ENCODE measurements around the gene TPSAB1.
A peak's percentile ranks its signal among the peaks of the same experiment; 100 is the strongest.
"Not testable (repeated sequence)": the region's sequence is repeated elsewhere in the genome, so short reads cannot be mapped to it uniquely, and the experiment has no call there.

The TPSAB1 gene

DNA sequence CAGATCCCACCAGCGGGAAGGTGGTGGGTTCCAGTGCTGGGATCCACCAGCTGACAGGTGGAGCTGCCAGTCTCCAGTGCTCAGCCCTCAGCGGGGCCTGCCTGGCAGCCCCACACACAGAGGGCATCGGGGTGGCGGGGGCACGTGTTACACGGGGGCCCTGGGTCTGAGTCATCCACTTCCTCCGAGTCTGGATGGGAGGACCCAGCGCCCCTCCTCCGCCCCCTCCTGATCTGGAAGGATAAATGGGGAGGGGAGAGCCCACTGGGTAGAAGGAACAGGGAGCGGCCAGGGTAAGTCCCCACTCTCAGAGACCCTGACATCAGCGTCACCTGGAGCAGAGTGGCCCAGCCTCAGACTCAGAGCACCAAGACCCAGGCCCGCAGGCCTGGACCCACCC, at the start of gene TPSAB1:
TSS of gene TPSAB1 (plus strand) at position 270 of the 400 bp plus-strand sequence. CDS start 234 bp downstream, outside the sequence.
- not testable (repeated sequence) for DNase-seq

DNA sequence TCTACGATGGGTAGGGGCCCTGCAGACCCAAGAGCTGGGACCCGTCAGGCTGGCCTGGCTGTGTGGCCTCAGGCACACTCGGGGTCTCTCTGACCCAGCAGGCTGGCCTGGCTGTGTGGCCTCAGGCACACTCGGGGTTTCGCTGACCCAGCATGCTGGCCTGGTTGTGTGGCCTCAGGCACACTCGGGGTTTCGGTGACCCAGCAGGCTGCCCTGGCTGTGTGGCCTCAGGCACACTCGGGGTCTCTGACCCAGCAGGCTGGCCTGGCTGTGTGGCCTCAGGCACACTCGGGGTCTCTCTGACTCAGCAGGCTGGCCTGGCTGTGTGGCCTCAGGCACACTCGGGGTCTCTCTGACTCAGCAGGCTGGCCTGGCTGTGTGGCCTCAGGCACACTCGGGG, 49.7 kb upstream of the TPSAB1 start:
- not testable (repeated sequence) for DNase-seq

DNA sequence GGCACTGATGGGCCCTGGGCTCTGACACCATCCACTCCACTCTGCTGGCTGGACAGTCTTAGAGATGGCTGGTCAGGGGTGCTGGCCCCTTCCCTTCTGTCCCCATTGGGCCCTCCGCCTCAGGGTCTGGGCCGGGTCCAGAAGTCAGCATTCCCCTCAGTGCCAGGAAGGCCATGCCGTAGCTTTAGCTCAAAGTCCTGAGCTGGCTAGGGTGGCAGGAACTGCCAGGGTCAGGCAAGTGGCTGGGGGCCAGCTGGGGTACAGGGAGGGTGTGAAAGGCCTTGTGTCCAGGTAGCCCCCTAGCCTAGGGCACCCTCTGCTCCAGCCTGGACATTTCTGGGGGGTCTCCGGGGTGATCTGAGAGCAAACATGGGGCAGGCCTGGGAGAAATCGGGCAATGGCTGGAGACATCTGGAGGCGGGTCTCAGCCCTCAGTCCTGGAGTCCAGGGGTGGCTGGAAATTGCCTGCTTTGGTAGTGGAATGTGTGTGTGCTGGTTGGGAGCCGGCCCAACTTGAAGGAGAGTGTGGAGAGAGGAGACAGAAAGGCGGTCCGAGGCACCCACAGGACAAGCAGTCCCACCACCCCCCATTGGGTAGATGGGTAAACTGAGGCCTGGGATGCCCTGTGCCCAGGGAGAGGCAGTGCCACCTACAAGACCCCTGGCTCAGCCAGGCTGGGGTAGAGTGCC, 48.0 kb upstream of the TPSAB1 start:
- DNase-seq, result no peak

DNA sequence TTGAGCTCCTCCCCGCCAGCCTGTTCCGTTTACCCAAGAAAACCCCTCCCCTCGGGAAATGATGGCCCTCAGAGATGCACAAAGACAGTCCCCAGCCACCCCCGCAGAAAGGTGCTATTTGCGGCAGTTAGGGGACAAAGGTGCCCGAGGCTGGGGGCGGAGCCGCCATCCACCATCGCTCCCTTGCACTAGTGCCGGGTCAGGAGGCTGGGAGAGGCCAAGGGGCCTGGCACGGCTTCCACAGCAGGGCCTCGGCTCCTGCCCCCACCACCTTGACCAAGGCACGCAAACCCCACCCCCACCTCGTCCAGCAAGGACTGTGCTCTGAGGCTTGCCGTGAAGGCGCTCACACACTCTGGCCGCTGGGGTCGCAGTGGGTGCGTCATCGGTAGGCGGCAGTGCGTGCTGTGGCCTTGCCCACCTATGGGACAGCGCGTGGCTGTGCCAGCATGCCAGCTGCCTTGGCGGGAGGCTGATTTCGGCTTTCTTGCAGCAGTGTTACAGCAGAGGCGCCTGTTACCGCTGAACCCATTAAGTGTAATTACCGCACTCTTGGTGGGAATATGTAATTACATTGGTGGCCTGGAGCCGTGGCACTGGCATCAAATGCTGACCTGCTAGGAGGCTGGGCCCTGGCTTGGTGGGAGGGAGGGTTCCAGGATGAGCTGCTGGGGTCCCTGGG, 47.2 kb upstream of the TPSAB1 start:
- no peak for DNase-seq

DNA sequence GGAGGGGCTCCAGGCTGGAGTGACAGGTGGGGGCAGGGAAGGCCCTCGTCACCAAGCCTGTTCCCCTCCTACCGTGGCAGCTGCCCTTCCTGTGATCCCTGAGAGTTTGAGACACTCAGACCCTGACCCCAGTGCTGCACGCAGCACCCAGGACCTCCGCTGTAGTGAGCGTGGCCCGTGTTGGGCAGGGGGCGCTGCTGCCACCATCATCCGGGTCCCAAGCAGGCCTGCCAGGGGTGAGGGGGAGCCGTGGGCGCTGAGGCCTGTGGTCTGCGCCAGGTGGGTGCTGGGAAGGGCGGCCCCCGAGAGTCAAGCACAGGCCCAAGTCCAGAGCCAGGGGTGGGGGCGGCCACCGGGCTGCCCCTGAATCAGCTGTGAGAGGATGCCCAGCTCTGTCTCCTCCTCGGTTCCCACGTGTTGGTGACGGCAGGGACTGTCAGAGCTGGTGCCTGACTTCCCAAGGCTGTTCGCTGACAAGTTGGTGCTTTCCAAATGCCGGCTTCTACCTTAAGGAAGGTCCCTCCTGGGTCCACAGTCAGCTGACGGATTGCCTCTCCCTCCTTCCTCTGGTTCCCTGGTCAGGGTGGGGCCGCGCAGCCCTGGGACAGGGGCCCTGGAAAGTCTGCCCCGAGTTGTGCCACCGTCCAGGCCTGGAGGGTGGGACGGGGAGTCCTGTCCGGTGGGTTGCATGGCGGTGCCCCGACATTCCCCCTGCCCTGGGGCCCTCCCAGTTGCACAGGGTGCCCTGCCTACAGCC, 46.5 kb upstream of the TPSAB1 start:
- no peak for DNase-seq

DNA sequence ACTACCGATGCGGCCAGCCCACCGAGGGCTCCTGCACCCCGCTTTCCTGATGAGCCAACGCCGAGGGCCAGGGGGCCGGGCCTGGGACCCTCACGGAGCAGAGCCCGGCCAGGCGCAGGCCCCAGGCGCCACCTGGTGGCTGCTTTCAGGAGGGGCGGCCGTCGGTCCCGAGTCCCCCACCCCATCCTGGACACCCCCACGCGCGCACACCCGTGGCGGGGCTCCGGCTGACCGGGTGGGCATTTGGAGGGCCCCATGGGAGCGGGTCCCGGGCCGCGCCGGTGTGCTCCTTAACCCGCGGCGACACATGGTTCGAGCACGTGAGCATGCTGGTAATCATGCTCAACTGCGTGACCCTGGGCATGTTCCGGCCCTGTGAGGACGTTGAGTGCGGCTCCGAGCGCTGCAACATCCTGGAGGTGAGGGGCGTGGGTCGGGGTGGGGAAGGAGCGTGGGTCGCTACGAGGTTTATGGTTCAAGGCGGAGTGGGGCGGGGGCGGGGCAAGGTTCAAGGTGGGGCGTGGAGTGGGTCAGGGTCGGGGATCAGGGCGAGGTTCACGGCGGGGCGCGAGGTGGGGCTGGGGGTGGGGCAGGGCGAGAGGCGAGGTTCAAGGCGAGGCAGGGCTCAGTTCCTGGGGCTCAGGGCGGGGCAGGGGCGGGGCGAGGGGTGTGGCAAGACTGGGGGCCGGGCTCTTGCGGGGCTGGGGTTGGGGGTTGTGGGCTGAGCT, 45.7 kb upstream of the TPSAB1 start:
- DNase-seq, result peak; percentile 86

DNA sequence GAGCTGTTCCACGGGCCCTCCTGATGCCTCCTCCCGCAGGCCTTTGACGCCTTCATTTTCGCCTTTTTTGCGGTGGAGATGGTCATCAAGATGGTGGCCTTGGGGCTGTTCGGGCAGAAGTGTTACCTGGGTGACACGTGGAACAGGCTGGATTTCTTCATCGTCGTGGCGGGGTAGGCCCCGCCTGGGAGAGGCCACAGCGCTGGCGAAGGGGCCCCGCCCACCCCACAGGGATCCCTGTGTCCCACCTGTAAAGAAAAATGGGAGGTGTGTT, 45.2 kb upstream of the TPSAB1 start:
- DNase-seq, result no peak

DNA sequence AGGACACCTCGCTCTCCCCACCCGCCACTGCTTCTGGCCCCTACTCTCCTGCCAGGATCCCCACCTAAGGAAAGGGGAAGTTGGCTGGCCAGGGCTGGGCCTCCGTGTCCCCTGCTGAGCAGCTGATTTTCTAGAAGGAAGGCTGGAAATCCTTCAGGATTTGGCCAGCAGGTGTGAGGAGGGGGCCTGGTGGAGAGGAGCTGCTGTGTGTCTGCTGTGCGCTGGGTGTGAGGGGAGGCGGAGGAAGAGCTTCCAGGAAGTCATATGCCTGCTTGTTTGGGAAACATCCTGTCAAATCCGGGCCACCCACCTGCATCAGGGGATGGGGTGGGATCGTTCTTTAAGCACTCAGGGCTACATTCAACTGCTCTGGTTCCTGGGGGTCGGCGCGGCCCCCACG, 44.0 kb upstream of the TPSAB1 start:
- DNase-seq, result no peak

DNA sequence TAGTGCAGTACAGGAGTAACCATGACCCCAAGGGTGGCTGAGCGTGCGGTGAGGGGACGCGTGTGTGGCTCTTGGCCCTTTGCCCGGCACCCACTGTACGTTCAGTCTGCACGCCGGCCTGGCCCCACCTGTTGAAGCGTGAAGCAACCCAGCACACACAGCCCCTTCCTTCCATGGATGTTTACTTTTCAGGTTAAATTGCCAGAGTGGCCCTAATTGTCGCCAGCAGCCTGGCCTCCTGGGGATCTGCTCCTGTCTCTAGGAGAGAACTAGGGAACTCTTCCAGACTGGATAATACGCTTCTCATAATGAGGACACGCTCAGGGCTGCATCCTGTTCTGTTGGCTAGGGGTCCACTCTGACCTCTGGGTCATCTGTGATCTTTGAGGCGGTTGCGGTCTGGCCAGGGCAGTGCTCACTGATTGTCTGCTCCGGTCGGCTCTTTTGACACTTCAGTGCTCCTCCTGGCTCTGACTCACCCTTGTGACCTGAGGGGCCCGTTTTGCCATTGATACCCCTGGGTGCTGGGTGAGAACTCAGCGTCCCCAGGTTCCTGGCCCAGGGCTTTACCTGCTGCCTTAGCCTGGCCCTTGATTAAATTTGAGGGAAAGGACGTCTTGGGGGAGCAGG, 43.2 kb upstream of the TPSAB1 start:
- no peak for DNase-seq

DNA sequence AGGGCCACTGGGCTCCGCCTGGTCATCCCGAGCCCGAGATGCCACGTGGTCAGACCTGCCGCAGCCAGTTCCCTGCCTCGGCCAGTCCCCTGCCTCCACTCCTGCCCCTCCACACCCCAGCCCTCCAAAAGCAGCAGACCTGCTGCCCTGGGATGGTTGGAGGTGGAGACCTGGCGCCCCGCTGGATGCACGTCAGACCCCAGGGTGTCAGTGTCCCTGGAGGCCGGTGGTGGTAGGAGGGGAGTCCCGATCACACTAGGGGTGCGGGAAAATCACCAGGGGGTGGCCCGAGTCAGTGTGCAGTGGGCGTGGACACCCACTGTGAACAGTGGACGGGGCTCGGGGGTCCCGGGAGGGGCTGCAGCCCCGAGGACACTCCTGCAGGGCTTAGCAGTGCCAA, 42.3 kb upstream of the TPSAB1 start:
- no peak for DNase-seq

DNA sequence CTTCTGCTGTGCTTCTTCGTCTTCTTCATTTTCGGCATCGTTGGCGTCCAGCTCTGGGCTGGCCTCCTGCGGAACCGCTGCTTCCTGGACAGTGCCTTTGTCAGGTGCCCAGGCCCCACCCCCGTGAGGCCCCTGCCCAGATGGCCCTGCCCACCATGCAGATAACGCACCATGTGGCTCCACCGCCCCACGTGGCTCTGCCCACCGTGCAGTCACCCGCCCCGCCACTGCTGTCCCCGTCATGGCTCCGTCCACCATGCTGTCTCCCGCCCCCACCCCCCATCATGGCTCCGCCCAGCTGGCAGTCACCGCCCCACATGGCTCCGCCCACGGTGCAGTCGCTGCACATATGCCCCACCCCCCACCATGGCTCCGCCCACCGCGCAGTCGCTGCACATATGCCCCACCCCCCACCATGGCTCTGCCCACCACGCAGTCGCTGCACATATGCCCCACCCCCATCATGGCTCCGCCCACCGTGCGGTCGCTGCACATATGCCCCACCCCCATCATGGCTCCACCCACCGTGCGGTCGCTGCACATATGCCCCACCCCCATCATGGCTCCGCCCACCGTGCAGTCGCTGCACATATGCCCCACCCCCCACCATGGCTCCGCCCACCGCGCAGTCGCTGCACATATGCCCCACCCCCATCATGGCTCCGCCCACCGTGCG, 41.7 kb upstream of the TPSAB1 start:
- not testable (repeated sequence) for DNase-seq

DNA sequence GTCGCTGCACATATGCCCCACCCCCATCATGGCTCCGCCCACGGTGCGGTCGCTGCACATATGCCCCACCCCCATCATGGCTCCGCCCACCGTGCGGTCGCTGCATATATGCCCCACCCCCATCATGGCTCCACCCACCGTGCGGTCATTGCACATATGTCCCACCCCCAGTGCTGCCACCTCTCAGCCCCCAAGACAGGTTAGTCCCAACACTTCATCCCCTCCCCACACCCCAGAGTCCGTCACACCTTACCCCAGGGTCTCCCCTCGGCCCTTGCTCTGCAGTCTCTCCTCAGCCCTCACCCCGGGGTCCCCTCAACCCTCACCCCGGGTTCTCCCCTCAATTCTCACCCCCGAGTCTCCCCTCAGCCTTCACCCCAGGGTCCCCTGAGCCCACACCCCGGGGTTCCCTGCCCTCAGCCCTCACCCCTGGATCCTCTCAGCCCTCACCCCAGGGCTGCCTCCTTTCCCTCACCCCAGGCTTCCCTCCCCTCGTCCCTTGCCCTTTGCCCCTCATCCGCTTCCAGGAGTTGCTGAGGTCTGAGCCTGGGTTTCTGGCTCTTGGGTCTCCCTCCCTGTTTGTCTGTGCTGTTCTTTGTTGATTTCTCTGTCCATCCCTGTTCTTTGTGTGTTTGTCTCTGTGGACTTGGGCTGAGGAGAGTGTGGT, 41.0 kb upstream of the TPSAB1 start:
- no peak for DNase-seq

DNA sequence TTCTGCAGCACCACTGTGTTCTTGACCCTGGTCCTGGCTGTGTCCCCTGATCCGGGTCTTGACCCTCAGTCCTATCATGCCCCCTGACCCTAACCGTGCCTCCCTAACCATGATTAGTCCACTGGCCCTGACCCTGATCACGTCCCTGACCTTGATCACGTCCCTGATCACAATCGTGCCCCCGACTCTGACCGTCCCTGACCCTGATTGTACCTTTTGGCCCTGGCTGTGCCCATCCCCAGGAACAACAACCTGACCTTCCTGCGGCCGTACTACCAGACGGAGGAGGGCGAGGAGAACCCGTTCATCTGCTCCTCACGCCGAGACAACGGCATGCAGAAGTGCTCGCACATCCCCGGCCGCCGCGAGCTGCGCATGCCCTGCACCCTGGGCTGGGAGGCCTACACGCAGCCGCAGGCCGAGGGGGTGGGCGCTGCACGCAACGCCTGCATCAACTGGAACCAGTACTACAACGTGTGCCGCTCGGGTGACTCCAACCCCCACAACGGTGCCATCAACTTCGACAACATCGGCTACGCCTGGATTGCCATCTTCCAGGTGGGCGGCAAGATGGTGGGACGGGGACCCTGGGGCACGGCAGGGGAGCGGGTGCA, 40.4 kb upstream of the TPSAB1 start:
- no peak for DNase-seq

DNA sequence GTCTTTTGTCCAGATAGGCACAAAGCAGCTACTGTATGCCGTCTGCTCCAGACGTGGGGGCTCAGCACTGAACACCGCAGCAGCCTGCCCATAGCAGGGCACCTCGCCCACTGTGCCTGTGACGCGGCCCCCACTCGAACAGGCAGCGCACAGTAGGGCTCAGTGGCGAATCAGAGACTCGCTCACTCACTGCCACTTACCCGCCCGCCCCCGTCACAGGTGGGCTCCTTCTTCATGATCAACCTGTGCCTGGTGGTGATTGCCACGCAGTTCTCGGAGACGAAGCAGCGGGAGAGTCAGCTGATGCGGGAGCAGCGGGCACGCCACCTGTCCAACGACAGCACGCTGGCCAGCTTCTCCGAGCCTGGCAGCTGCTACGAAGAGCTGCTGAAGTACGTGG, 39.1 kb upstream of the TPSAB1 start:
- DNase-seq, result no peak

DNA sequence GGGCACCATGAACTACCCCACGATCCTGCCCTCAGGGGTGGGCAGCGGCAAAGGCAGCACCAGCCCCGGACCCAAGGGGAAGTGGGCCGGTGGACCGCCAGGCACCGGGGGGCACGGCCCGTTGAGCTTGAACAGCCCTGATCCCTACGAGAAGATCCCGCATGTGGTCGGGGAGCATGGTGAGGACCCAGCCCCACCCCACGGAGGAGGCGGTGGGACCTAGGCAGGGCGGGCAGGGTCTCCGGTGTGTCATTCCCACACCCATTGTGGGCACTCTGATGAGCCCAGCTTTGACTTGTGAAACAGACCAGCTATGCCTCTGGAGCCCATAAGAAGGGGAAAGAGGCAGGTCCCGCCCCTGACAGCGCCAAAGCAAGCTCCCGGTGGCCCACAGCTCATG, 38.2 kb upstream of the TPSAB1 start:
- DNase-seq, result no peak

DNA sequence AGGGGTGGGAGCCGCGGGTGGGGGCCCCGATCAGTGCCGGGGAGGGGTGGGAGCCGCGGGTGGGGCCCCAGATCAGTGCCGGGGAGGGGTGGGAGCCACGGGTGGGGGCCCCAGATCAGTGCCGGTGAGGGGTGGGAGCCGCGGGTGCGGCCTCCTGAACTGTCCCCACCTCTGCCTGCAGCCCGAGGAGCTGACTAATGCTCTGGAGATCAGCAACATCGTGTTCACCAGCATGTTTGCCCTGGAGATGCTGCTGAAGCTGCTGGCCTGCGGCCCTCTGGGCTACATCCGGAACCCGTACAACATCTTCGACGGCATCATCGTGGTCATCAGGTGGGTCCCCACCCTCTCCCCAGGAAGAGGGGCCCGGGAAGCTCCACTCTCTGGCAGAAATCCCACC, 35.6 kb upstream of the TPSAB1 start:
- DNase-seq, result no peak

DNA sequence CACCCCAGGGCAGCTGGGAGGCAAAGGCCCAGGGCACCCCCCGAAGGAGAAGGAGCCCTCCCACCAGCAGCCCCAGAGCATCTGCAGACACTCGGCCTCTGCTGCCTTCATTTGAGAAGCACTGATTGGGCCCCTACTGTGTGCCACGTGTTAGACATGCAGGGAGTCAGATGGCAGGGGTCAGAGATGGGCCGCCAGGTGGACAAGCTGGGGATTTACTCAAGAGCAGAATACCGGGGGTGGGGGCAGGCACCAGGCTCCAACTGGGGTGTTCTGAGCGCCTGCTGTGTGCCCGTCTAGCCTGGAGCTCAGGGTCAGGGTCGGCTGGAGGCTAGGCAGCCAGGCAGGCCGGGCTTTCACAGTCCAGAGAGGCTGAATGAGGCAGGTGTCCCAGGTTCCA, 34.2 kb upstream of the TPSAB1 start:
- DNase-seq, result no peak

DNA sequence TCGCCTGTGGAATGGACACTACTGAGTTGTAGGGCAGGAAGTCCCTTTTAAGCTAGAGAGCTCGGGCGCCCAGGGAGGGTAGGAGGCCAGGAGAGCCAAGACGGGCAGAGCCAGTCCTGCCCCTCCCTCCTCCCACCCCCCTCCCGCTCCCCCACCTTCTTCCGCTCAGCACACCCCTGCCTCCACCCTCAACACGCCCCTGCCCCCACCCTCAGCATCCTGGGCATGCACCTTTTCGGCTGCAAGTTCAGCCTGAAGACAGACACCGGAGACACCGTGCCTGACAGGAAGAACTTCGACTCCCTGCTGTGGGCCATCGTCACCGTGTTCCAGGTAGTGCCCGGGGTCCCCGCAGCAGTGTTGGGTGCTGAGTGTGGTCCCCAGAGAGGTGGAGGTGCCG, 33.7 kb upstream of the TPSAB1 start:
- no peak for DNase-seq

DNA sequence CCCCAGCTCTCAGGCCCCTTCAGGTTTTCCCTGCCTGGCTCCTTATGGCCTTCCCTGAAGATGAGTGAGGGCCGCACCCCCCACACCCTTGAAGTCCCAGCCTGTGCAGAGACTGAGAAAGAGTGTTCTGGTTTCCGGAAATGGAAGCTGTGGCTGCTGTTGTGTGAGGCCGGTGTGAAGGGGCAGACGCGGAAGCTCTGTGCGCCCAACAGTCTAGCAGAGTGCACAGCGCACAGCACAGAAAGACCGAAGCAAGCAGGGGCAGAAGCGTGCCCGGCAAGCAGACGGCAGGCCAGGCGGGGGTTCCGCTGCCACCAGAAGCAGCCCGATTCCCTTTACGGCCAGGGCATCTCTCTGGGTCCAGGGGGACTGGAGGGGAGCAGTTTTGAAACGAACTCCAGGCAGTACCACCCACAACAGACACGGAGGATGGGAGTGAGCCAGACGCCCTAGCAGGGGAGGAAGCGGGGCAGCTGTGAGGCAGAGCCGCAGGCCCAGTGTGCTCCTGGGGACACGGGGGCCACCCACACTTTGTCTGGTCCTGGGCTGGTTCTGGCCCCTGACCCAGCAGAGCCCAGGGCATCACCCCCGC, 32.2 kb upstream of the TPSAB1 start:
- no peak for DNase-seq

DNA sequence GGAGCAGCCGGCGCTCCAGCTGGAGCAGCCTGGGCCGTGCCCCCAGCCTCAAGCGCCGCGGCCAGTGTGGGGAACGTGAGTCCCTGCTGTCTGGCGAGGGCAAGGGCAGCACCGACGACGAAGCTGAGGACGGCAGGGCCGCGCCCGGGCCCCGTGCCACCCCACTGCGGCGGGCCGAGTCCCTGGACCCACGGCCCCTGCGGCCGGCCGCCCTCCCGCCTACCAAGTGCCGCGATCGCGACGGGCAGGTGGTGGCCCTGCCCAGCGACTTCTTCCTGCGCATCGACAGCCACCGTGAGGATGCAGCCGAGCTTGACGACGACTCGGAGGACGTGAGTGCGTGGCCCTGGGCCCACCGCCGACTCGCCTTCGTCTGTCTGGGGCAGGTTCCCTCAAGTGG, 31.4 kb upstream of the TPSAB1 start:
- DNase-seq, result no peak

DNA sequence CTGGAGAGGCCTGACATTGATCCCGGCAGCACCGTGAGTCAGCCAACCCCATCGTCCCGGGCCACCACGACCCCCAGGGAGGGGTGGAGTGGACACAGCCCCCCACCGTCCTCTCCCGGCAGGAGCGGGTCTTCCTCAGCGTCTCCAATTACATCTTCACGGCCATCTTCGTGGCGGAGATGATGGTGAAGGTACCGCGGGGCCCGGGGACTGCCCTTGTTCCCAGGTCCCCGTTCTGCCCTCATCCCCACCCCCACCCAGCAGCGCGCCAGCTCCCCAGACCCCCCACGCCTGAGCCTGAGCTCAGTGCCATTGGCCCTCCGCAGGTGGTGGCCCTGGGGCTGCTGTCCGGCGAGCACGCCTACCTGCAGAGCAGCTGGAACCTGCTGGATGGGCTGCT, 30.0 kb upstream of the TPSAB1 start:
- no peak for DNase-seq

Measured in retina (tissue), 1 donor.